Esophagus (tissue), 2 donors: ENCODE results near the gene BRSK1. TPM values are rescaled to one million over a fixed set of nuclear protein-coding genes. Genes with fewer than 3 reads are reported as not detected.

Experiments used
- H3K27ac ChIP-seq, 2 donors: one replicate each; pipeline ENCODE4 v1.5.1; 2013; ENCODE audit warnings: low read depth in 2 of 2, mild to moderate bottlenecking in 2 of 2, inconsistent platforms in 1 of 2, low read length in 1 of 2, moderate library complexity in 1 of 2
- H3K27me3 ChIP-seq, 2 donors: one replicate each; pipeline ENCODE4 v1.6.1; 2013; ENCODE audit warnings: low read length in 2 of 2, control low read depth in 1 of 2, mild to moderate bottlenecking in 1 of 2; ENCODE audit not compliant: insufficient read depth in 2 of 2, control insufficient read depth in 1 of 2
- H3K36me3 ChIP-seq, 2 donors: one replicate each; pipeline ENCODE4 v1.6.1; 2013; ENCODE audit warnings: low read length in 1 of 2; ENCODE audit not compliant: control insufficient read depth in 2 of 2, insufficient read depth in 2 of 2
- H3K4me1 ChIP-seq, 2 donors: one replicate each; pipeline ENCODE4 v1.6.1; 2013; ENCODE audit warnings: low read length in 1 of 2; ENCODE audit not compliant: control insufficient read depth in 2 of 2, insufficient read depth in 2 of 2
- H3K4me3 ChIP-seq, 2 donors: one replicate each; pipeline ENCODE4 v1.5.1; 2013; ENCODE audit warnings: low read length in 2 of 2, mild to moderate bottlenecking in 2 of 2, low read depth in 1 of 2, moderate library complexity in 1 of 2
- H3K9me3 ChIP-seq, 2 donors: one replicate each; pipeline ENCODE4 v1.6.1; 2013; ENCODE audit warnings: mild to moderate bottlenecking in 2 of 2, low read depth in 1 of 2, low read length in 1 of 2, moderate library complexity in 1 of 2; ENCODE audit not compliant: control insufficient read depth in 2 of 2, insufficient read depth in 1 of 2
- WGBS, 2 donors: extraction: QIAGEN DNeasy Blood & Tissue Kit; methylation state at CpG; one replicate each; pipeline ENCODE4 v1.1.7; 2013; 5-methylcytosine and 5-hydroxymethylcytosine counted together
- polyA plus RNA-seq, 2 donors: library from polyadenylated mRNA; stranded (reverse); fragments of 200-250 nt; gene quantifications; one replicate each; pipeline ENCODE4 v1.2.3, GENCODE V29; 2013
- donor health status: healthy with polysubstance abuse.
- donor health status: Bipolar disorder and iron deficiency.

BRSK1 gene
- polyA plus RNA-seq, 2 donors: 0.96 to 1.0 TPM

GRCh38 chr19:55245236-55245904 lies 38.4 kb upstream of the BRSK1 start:
- Histone ChIP-seq H3K36me3 (peaks cover 4 to 55% of the 10 kb centered on the region in 2 donors), H3K4me1 (peaks cover 3 to 23% of the 10 kb centered on the region in 2 donors), H3K27me3 (no peaks in the 10 kb centered on the region), H3K4me3 (no peak overlapping the region), H3K9me3 (no peaks in the 10 kb centered on the region), H3K27ac (no peak overlapping the region)
- 92% methylated on average over 23 of the region's 23 CpGs for WGBS, 2 donors

DNA sequence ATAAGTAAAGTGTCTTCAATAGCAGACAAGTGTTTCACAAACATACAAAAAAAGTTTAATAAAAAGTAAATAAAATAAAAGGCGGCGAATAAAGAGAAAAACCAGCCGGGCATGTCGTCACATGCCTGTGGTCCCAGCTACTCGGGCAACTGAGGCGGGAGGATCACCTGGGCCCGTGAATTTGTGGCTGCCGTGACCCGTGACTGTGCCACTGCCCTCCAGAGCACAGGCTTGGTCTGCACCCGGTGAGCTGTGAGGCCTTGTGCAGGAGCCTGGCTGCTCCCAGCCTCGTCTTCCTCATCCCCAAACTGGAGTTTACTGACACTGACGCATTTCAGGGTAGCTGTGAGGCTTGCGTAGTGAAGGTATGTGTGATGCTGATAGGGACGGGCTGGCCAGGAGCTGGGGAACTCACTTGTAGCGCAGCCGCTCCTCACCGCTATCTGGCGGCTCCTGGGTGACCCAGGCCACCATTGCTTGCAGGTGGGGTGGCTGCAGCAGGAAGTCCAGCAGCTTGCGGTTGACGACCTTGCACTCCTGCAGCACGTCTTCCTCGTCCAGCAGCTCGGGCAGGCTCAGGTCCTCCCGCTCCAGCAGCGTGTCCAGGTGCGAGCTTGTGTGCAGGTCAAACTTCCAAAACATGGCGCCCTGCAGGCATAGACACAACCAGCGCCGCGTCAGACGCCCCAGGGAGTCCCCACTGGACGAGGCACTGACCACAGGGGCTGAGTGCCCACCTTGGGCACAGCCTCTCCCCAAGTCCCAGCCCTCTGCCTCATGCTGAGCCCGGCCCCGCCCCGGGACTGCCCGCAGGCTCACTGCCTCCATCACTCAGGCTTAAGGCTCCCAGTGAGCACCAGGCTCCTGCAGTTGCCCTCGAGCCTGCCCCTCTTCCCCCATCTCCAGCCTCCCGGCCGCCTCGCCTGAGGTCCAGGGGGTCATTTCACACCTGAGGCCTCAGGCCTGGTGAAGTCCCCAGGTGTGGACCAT lies 37.0 kb upstream of the BRSK1 start:
- H3K4me1 ChIP-seq: peaks cover 3 to 33% of the 10 kb centered on the region in 2 donors
- no peak overlapping the region for H3K4me3 ChIP-seq
- WGBS, 2 donors: 88% methylated on average over 40 of the region's 40 CpGs
- no peaks in the 10 kb centered on the region for H3K27me3 ChIP-seq
- H3K9me3 ChIP-seq: no peaks in the 10 kb centered on the region
- H3K36me3 ChIP-seq: peaks cover 4 to 46% of the 10 kb centered on the region in 2 donors
- no peak overlapping the region for H3K27ac ChIP-seq

DNA sequence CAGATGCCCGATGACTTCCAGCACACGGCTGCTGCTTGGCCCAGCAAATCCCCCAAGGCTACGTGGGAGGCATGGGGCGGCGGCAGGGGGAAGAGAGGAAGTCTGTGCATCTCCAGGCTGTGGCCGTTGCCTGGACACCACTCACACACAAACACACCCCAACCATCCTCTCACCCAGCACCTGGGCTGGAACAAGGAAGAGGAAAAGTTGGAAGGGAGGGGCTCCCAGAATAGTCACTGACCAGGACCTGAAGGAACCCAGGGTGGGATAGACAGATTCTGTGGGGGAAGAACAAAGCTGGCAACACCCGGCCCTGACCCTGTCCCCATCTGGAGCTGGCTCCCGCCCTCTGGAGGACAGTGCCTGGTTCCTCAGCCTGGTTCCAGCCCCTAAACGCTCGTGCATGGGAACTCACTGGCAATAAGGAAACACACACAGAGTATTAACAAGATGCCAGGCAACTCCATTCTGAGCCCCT lies 36.1 kb upstream of the BRSK1 start:
- no peak overlapping the region for H3K27ac ChIP-seq
- no peaks in the 10 kb centered on the region for H3K27me3 ChIP-seq
- H3K9me3 ChIP-seq: no peaks in the 10 kb centered on the region
- H3K36me3 ChIP-seq: peaks cover 0 to 42% of the 10 kb centered on the region in 2 donors
- peaks cover 3 to 34% of the 10 kb centered on the region in 2 donors for H3K4me1 ChIP-seq
- 23 to 24% methylated on average over 10 of the region's 10 CpGs for WGBS, 2 donors
- no peak overlapping the region for H3K4me3 ChIP-seq

DNA sequence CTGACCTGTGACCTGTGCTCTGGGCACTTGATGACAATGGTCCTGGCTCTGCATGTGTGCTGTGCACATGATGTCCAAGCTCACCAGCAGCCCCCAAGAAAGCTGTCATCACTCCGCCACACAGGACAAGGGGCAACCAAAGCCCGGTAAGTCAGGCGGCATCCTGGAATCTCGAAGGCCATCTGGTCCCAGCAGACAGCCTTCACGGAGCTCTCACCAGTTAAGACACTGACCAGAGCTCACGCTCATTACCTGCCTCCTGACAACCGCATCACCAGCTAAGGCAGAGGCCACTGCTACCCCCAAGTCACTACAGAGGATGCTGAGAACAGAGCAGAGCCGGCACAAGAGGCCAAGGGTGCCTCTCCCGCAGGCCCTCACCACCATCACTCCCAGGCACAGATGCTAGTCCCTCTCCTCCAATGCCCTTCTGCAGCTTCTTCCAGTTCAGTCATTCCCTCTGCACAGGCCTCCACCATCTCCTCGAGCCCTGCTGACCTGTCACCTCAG lies 35.6 kb upstream of the BRSK1 start:
- no peaks in the 10 kb centered on the region for H3K9me3 ChIP-seq
- peaks cover 0 to 42% of the 10 kb centered on the region in 2 donors for H3K36me3 ChIP-seq
- H3K4me3 ChIP-seq: no peak overlapping the region
- WGBS, 2 donors: 80% methylated on average over 10 of the region's 10 CpGs
- H3K27ac ChIP-seq: no peak overlapping the region
- no peaks in the 10 kb centered on the region for H3K27me3 ChIP-seq
- H3K4me1 ChIP-seq: peaks cover 3 to 34% of the 10 kb centered on the region in 2 donors

- Histone ChIP-seq H3K27ac (no peak overlapping the region), H3K27me3 (no peaks in the 10 kb centered on the region), H3K4me1 (peaks cover 3 to 34% of the 10 kb centered on the region in 2 donors), H3K9me3 (no peaks in the 10 kb centered on the region), H3K36me3 (peaks cover 0 to 42% of the 10 kb centered on the region in 2 donors), H3K4me3 (no peak overlapping the region)
- WGBS, 2 donors: 73 to 78% methylated on average over 9 of the region's 9 CpGs
These were observed 35.1 kb upstream of the BRSK1 start for GRCh38 chr19:55248704-55249103.

DNA sequence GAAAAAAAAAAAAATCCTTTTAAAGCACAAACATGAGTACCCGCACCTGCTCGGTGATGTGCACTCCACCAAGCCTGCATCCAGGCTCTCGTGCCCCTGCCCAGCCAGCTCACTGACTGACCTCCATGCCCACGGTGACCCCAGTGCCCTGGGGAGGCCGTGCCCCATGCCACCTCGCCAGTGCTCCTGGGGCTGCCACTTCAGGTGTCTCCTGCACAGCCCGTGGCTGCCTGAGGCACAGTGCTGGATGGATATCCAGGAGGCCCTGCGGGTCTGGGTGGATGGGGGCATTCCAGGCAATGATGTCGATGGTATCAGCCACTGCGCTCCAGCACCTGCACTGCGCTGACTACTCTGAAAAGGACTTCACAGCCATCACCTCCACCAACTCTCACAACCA lies 34.0 kb upstream of the BRSK1 start:
- Histone ChIP-seq H3K27ac (no peak overlapping the region), H3K4me1 (peaks cover 9 to 35% of the 10 kb centered on the region in 2 donors), H3K36me3 (peaks cover 0 to 34% of the 10 kb centered on the region in 2 donors), H3K27me3 (no peaks in the 10 kb centered on the region), H3K9me3 (no peaks in the 10 kb centered on the region), H3K4me3 (no peak overlapping the region)
- WGBS, 2 donors: 92 to 94% methylated on average over 11 of the region's 11 CpGs

GRCh38 chr19:55250262-55251036 lies 33.3 kb upstream of the BRSK1 start:
- H3K4me1 ChIP-seq: peaks cover 10 to 40% of the 10 kb centered on the region in 2 donors
- no peak overlapping the region for H3K4me3 ChIP-seq
- H3K27me3 ChIP-seq: no peaks in the 10 kb centered on the region
- peak overlapping the region in 1 of 2 donors; percentile 87 for H3K27ac ChIP-seq
- no peaks in the 10 kb centered on the region for H3K9me3 ChIP-seq
- 92 to 93% methylated on average over 18 of the region's 18 CpGs for WGBS, 2 donors
- H3K36me3 ChIP-seq: peaks cover 0 to 28% of the 10 kb centered on the region in 2 donors

- WGBS, 2 donors: 44 to 45% methylated on average over 19 of the region's 19 CpGs
- no peaks in the 10 kb centered on the region for H3K9me3 ChIP-seq
- peaks cover 0 to 25% of the 10 kb centered on the region in 2 donors for H3K36me3 ChIP-seq
- peak overlapping the region; percentile 50 to 87 for H3K27ac ChIP-seq
- no peak overlapping the region for H3K4me3 ChIP-seq
- peaks cover 20 to 49% of the 10 kb centered on the region in 2 donors for H3K4me1 ChIP-seq
- H3K27me3 ChIP-seq: no peaks in the 10 kb centered on the region
These were observed 32.3 kb upstream of the BRSK1 start for GRCh38 chr19:55251341-55252081.
